Measurements from ENCODE around the gene IKZF5.

The IKZF5 gene

DNA sequence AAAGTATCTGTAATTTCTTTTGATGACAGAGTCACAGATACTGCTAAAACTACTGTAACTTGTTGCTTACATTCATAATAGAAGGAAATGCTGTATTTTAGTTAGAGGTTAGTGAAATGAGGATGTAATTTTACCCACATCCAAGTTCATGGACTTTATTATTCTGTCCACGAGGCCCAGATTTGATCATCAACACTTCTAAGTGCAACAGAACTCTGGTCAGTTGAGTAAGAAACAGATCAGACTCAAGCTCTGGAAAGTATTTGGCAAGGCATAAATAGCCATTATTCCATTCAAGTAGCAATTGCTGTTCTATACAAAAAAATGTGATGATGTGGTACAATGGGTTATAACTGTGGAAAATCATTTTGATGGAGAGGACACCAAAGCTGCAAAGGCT lies 22.5 kb upstream of the IKZF5 start:
- no peak for DNase-seq

DNA sequence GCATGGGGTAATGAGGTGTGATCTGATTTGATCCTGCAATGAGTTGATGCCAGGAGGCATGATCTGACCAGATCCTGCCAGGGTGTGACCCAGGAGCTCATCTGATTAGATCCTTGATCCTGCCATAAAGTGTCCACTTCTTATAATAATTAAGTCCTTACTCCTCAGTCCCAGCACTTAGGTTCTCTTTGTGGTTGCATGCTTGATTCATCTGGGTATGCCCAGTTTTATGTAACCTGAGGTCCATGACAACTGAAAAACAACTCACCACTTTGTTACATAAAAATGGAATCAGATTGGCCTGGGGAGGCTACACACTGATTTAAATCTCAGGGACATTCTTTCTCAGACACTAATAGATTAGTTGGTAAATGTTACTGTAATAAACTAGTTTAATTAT lies 19.3 kb upstream of the IKZF5 start:
- Histone ChIP-seq H3K27ac (no peak overlapping the region), H3K4me3 (ENCODE audit: low read depth, low read length) (no peak overlapping the region), H3K9me3 (ENCODE audit: severe bottlenecking) (no peaks in the 10 kb centered on the region), H3K27me3 (ENCODE audit: insufficient read depth, low read depth, severe bottlenecking) (no peaks in the 10 kb centered on the region), H3K36me3 (no peaks in the 10 kb centered on the region)
- peak; percentile 11 for DNase-seq
- TF ChIP-seq, protein P1, sequence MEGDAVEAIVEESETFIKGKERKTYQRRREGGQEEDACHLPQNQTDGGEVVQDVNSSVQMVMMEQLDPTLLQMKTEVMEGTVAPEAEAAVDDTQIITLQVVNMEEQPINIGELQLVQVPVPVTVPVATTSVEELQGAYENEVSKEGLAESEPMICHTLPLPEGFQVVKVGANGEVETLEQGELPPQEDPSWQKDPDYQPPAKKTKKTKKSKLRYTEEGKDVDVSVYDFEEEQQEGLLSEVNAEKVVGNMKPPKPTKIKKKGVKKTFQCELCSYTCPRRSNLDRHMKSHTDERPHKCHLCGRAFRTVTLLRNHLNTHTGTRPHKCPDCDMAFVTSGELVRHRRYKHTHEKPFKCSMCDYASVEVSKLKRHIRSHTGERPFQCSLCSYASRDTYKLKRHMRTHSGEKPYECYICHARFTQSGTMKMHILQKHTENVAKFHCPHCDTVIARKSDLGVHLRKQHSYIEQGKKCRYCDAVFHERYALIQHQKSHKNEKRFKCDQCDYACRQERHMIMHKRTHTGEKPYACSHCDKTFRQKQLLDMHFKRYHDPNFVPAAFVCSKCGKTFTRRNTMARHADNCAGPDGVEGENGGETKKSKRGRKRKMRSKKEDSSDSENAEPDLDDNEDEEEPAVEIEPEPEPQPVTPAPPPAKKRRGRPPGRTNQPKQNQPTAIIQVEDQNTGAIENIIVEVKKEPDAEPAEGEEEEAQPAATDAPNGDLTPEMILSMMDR (IDR thresholded peaks at IDR 0.05; ENCODE audit: low read depth, low read length), result no peak

More for the DNA sequence above, 22.5 kb upstream of the IKZF5 start:
- no peak overlapping the region for H3K4me3 ChIP-seq (ENCODE audit: low read depth, low read length)
- TF ChIP-seq, protein P1 (IDR thresholded peaks at IDR 0.05; ENCODE audit: low read depth, low read length), result no peak
- H3K9me3 ChIP-seq (ENCODE audit: severe bottlenecking), result no peaks in the 10 kb centered on the region
- H3K27me3 ChIP-seq (ENCODE audit: insufficient read depth, low read depth, severe bottlenecking), result no peaks in the 10 kb centered on the region
- H3K36me3 ChIP-seq, result no peaks in the 10 kb centered on the region
- no peak overlapping the region for H3K27ac ChIP-seq

DNA sequence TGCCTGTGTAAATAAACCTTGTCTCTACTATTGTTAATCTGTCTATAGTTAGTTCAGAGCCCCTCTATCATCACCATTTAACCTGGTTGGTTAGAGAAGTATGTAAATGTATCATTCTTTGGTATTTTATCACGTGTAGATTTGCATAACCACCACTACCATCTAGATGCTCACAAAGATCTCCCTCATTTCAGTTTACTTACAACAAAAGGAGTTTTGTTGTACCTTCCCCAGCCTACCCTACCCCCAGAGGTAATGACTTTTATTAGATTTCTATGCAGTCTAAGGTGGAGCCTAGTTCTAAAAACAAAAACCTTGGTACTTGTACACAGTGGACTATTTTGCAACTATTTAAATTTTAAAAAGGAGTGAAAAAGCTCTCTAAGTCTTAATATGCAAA lies 17.7 kb upstream of the IKZF5 start:
- no peaks in the 10 kb centered on the region for H3K9me3 ChIP-seq (ENCODE audit: severe bottlenecking)
- TF ChIP-seq, protein P1 (IDR thresholded peaks at IDR 0.05; ENCODE audit: low read depth, low read length), result no peak
- H3K4me3 ChIP-seq (ENCODE audit: low read depth, low read length), result no peak overlapping the region
- no peak for DNase-seq
- H3K36me3 ChIP-seq, result no peaks in the 10 kb centered on the region
- no peak overlapping the region for H3K27ac ChIP-seq
- no peaks in the 10 kb centered on the region for H3K27me3 ChIP-seq (ENCODE audit: insufficient read depth, low read depth, severe bottlenecking)

DNA sequence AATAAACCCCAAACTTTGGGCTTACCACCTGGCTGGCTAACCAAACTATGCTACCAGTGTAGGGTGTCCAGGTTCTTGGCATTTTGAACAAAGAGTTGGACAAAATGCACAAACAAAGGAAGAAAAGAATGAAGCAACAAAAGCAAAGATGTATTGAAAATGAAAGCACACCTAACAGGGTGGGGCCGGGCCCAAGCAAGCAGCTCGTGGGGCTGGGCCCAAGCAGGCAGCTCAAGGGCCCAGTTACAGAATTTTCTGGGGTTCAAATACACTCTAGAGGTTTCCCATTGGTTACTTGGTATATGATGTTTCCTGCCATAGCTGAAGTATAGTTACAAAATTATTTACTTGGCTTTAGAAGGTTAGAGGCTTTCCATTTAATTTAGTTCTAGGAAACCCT lies 15.9 kb upstream of the IKZF5 start:
- Histone ChIP-seq H3K4me3 (ENCODE audit: low read depth, low read length) (no peak overlapping the region), H3K9me3 (ENCODE audit: severe bottlenecking) (no peaks in the 10 kb centered on the region), H3K27me3 (ENCODE audit: insufficient read depth, low read depth, severe bottlenecking) (no peaks in the 10 kb centered on the region), H3K36me3 (no peaks in the 10 kb centered on the region), H3K27ac (no peak overlapping the region)
- TF ChIP-seq, protein P1 (IDR thresholded peaks at IDR 0.05; ENCODE audit: low read depth, low read length), result no peak
- no peak for DNase-seq

DNA sequence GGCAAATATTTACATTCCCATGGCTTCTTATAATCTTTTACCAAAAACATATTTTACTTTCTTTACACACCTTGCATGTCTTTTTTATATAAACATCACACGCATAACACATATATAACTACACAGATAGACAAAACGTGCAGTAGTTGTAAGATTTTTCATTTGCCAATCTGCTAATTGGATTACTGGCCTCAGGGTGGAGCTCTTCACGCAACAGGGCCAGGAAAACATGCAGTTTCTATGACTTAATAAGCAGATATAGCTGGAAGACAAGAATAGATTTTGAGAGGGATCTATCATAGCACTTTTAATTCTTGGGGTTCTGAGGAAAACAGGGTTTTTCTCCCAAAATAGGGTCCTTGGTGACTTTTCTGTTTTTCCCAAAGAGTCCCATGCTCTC lies 12.9 kb upstream of the IKZF5 start:
- Histone ChIP-seq H3K27ac (no peak overlapping the region), H3K9me3 (ENCODE audit: severe bottlenecking) (no peaks in the 10 kb centered on the region), H3K36me3 (no peaks in the 10 kb centered on the region), H3K4me3 (ENCODE audit: low read depth, low read length) (no peak overlapping the region), H3K27me3 (ENCODE audit: insufficient read depth, low read depth, severe bottlenecking) (no peaks in the 10 kb centered on the region)
- peak; percentile 8 for DNase-seq
- TF ChIP-seq, protein P1 (IDR thresholded peaks at IDR 0.05; ENCODE audit: low read depth, low read length), result peak; percentile 37; the same call in 1 of the 2 replicates

DNA sequence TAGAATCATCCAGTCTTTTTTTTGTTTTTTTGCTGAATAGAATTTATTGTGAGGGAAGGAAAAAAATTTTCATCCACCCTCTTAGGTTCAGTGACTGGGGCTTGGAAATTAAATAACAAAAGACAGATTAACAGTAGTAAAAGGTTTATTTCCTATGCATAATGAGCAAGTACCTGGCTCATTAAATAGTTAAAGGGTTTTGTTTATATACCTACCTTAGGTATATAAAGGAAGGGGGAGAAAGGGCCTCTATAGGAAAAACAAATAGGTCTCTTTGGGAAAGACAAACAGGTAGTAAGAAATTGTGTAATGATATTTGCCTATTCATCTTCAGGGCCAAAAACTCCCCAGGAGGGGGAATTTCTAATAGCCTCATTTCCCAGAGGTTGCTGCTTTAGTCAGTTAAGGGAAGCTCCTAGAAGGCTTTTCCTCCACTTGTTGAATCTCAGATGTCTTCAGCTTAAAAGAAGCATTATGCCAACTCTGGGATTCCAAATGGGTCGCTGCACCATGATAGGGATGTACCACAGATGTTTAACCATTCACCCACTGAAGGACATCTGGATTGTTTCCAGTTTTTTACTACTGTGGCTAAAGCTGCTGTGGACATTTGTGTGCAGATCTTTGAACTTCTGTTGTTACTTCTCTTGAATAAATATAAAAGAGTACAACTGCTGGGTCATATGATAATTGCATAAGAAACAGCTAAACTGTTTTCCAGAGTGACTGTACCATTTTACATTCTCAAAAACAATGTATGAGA lies 11.5 kb upstream of the IKZF5 start:
- H3K4me3 ChIP-seq (ENCODE audit: low read depth, low read length), result no peak overlapping the region
- no peak overlapping the region for H3K27ac ChIP-seq
- TF ChIP-seq, protein P1 (IDR thresholded peaks at IDR 0.05; ENCODE audit: low read depth, low read length), result no peak
- DNase-seq, result no peak
- no peaks in the 10 kb centered on the region for H3K27me3 ChIP-seq (ENCODE audit: insufficient read depth, low read depth, severe bottlenecking)
- no peaks in the 10 kb centered on the region for H3K9me3 ChIP-seq (ENCODE audit: severe bottlenecking)
- no peaks in the 10 kb centered on the region for H3K36me3 ChIP-seq
